Measurements from ENCODE around the gene ASXL3.

- no peak for TF ChIP-seq EZH2 (IDR thresholded peaks at IDR 0.05)
- no peak for TF ChIP-seq CTCF (IDR thresholded peaks at IDR 0.05 in 2 of 3, conservative IDR thresholded peaks at IDR 0.05 in 1 of 3; ENCODE audit: borderline replicate concordance in 1 of 3, insufficient read depth in 1 of 3, low read depth in 2 of 3, low read length in 2 of 3)
- no peak for TF ChIP-seq POLR2AphosphoS5 (IDR thresholded peaks at IDR 0.05; ENCODE audit: low read depth, low read length)
- TF ChIP-seq ZBTB33 (IDR thresholded peaks at IDR 0.05; ENCODE audit: extremely low read depth, insufficient replicate concordance, low read length), result no peak
- no peak for TF ChIP-seq YY1 (IDR thresholded peaks at IDR 0.05; ENCODE audit: extremely low read depth, insufficient replicate concordance, low read depth, low read length)
These were observed 167.3 kb downstream of the ASXL3 start for GRCh38 chr18:33745151-33745795.

Measured in HCT116 (cell line).